Measurements from ENCODE around the gene MALAT1. TPM values are rescaled to one million over a fixed set of nuclear protein-coding genes. Genes with fewer than 3 reads are reported as not detected.

The MALAT1 gene
- total and polyA plus RNA-seq, 2 of the 13 experiments (the other 11 are each of a cell fraction or from before 2014, with no cell fraction given) = 143 to 1,237 TPM

- TF ChIP-seq MAZ (IDR thresholded peaks at IDR 0.05; ENCODE audit: borderline replicate concordance, low read depth, low read length) = no peak
- 0 out of 2 replicates have a peak, but pooled peaks have one; percentile 34 for TF ChIP-seq MAZ (CRISPR knock-in tag; IDR thresholded peaks at IDR 0.05; ENCODE audit: low read depth)
- TF ChIP-seq RFX1 (IDR thresholded peaks at IDR 0.05) = peak; percentile 98
- TF ChIP-seq REPIN1 (CRISPR knock-in tag; IDR thresholded peaks at IDR 0.05; ENCODE audit: borderline replicate concordance, low read depth) = no peak; the same call in 1 of the 2 replicates
- TF ChIP-seq RBAK (CRISPR knock-in tag; IDR thresholded peaks at IDR 0.05) = no peak
- TF ChIP-seq NFYB (CRISPR knock-in tag; IDR thresholded peaks at IDR 0.05) = peak; percentile 93
- 0 out of 2 replicates have a peak, but pooled peaks have one; percentile 28 for TF ChIP-seq SRF (IDR thresholded peaks at IDR 0.05; ENCODE audit: low read depth, low read length)
- TF ChIP-seq ZNF296 (CRISPR knock-in tag; conservative IDR thresholded peaks at IDR 0.05) = no peak
- TF ChIP-seq ZNF260 (CRISPR knock-in tag; IDR thresholded peaks at IDR 0.05; ENCODE audit: borderline replicate concordance, low read depth) = no peak
- TF ChIP-seq GTF3A (CRISPR knock-in tag; conservative IDR thresholded peaks at IDR 0.05) = no peak
- no peak for TF ChIP-seq CENPX (CRISPR knock-in tag; IDR thresholded peaks at IDR 0.05)
- no peak for TF ChIP-seq SMARCC2 (IDR thresholded peaks at IDR 0.05)
- TF ChIP-seq SMARCE1 (IDR thresholded peaks at IDR 0.05; ENCODE audit: borderline replicate concordance) = no peak
- peak; percentile 50; the same call in 1 of the 2 replicates for TF ChIP-seq UBTF (CRISPR knock-in tag; IDR thresholded peaks at IDR 0.05)
- TF ChIP-seq ISL2 (CRISPR knock-in tag; IDR thresholded peaks at IDR 0.05) = peak; percentile 28; the same call in 1 of the 2 replicates
- no peak for TF ChIP-seq GATA4 (IDR thresholded peaks at IDR 0.05; ENCODE audit: borderline replicate concordance, low read depth)
- no peak for TF ChIP-seq FOXA1 (IDR thresholded peaks at IDR 0.05)
- no peak for TF ChIP-seq FOXA1 (CRISPR knock-in tag; IDR thresholded peaks at IDR 0.05)
- no peak for TF ChIP-seq POGZ (CRISPR knock-in tag; IDR thresholded peaks at IDR 0.05)
- no peak; the same call in 1 of the 2 replicates for TF ChIP-seq THAP9 (CRISPR knock-in tag; IDR thresholded peaks at IDR 0.05; ENCODE audit: borderline replicate concordance)
- TF ChIP-seq ZNF44 (CRISPR knock-in tag; IDR thresholded peaks at IDR 0.05) = no peak
- 0 out of 2 replicates have a peak, but pooled peaks have one; percentile 10 for TF ChIP-seq THRA (CRISPR knock-in tag; IDR thresholded peaks at IDR 0.05; ENCODE audit: borderline replicate concordance)
- TF ChIP-seq ZNF337 (CRISPR knock-in tag; IDR thresholded peaks at IDR 0.05; ENCODE audit: borderline replicate concordance, low read depth) = no peak
- no peak for TF ChIP-seq ZNF773 (CRISPR knock-in tag; IDR thresholded peaks at IDR 0.05; ENCODE audit: borderline replicate concordance)
- TF ChIP-seq DPF2 (CRISPR knock-in tag; IDR thresholded peaks at IDR 0.05; ENCODE audit: borderline replicate concordance, low read depth) = no peak
Observed at GRCh38 chr11:65487467-65488272, 11.2 kb upstream of the MALAT1 start (continued).

Measured in HepG2 (cell line).